Activated CD8-positive, alpha-beta memory T cell treated with anti-CD3 and anti-CD28 coated beads, Interleukin-2, amount 50 U/mL, for 48 hours (primary cell): ENCODE results near the gene OGFOD1.
A peak's percentile ranks its signal among the peaks of the same experiment; 100 is the strongest.

Experiments used
- DNase-seq: peaks from one replicate; pipeline ENCODE4 v3.0.0-alpha.2; 2020

OGFOD1 gene

DNA sequence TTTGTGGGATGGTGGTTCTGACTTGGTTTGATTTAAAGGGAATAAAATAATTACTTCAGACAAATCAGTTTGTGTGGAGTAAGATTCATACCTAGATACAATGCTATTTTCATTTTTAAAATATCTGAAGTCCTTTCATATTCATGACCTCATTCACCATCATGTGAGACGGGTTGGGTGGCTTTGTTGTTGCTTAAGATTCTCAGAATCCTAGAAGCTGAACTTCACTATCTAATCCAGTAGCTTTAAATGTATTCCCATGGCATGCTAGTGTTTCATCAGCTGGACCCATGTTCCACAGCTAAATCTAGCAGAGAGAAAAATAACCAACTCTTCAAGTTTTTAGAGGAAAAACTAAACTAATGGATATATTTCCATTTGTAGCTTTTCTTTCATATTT is 23.3 kb upstream of the OGFOD1 start:
- no peak for DNase-seq

DNA sequence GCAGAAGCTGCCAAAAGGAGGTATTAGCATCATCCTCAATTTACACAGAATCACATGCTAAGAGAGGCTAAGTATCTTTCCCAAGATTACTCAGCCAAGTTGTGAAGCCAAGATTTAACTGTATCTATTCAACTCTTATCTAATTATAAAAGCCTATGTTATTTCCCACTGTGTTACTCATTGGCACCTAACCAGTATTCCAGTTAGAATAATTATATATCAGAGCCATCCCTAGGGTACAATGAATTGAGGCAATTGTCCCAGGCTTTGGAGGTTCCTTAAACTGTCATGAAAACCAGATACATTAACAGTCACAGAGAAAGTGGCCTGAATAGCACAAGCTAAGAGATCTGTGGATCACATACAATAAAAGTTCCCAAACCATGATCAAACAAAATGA is 15.1 kb upstream of the OGFOD1 start:
- DNase-seq: no peak

DNA sequence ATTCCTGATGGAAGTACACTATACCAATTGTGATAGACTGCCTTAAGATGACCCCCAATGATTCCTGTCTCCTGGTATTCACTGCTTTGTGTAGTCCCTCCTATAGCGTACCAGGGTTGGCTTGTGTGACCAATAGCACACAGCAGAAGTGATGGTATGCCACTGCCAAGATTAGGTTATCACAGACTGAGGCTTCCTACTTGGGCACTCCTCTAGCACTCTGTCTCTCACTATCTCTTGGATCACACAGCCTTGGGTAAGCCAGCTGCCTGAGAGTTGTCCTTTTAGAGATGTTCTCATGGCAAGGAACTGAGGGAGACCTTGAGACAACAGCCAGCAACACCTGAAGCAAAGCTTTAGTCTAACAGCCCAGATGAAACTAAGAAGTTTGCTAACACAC is 13.3 kb upstream of the OGFOD1 start:
- DNase-seq: no peak

DNA sequence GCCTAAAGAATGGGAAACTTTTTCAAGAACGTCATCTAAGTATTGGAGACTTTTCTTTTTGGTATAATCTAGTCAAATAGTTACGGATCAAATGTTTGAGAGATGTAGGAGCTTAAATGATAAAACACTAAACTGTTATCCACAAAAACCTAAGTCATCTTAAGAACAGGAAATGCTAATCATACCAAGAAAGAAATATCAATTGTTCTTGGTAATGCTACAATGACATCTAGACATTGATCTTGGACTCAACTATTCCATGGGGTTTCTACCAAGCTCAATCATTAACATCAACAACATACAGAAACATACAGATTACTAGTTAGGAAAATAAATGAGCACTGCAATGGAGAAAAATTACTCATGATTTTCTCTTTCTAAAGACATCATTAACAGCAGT is 4.1 kb upstream of the OGFOD1 start:
- no peak for DNase-seq

DNA sequence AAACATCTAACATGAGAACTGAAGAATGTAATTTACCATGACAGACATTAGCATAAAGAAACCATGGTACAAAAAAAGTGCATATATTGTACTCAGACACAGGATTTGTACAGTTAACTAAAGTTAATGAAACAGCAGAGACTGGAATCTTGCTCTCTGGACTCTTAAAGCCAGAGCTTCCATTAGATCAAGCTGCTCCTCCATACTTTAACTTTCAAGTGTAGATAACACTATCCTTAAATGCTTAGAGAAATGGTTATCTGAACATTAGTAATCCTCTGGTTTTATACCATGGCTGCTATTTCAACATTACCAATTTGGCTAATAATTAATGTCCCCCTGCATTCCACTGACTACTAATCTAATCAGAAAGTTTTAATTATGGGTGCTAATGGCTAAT is 3.3 kb upstream of the OGFOD1 start:
- no peak for DNase-seq

DNA sequence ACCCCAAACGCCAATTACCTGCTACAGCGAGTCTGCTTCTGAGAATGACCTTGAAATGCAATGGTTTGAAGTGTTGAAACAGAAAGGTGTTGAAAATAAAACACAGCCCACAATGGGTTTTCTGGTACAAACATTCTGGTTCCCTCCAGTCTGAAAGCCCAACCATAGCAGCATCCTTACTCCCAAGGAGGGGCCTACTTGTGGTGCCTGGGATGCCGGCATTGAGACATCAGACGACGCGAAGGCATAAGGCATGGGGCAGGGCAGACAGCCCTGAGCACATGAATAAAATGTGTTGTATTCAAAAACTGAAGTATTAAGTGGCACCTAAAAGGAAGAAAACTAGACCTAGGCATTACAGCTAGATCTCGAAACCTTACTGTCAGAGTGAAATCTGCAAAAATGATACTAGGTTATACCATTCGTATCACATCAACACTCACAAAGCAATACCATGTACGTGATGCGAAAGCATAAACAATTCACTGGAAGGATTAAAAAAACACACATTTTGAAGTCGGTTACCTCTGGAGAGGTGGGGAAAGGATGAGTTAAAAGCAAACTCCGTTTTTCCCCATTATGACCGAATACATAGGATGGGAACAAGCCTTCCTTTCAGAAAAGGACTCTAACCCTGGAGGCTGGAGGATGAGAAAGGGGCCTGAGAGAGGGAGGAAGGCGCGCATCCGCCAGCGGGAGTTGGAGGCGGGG is 924 bp upstream of the OGFOD1 start:
- no peak for DNase-seq

DNA sequence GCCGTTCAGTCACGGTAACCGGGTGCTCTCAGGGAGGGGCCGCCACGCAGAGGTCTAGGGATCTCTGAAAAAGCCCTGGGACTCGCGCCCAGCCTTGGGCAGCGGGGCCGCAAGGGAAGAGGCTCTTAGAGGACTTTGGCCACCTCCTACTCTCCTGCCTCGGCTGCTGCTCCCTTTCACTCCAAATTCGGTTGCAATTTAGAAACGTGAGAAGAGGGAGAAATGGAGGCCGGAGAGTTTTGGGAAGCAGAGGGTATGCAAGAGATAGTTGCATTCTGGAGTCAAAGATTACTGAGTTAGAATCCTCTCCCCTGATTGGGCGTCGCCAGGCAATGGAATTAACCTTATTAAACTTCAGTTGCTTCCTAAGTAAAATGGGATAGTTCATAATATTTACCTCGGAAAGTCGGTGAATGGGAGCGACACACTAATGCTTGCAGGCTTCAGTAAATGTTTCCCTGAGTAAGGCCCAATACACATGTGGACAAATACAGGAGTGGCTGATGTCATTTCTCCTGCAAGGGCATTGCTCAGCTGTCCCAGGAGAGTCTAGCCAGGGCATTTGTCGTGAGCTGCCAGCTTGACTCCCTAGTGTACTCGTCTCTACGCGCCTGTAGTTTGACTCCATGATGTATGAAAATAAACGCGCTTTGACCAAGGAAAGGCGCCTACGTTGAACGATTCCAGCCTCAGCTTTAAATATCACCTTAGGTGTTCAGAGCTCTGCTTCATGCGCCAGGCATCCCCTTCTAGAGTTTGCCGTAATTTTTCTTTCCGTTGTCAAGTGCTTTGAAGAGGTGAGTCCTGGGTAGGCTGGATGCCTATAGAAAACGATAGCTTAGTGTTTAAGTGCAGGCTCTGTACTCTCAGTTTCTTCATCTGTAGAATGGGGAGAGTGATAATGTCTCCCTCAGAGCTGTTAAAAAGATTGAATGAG is 667 bp downstream of the OGFOD1 start:
- DNase-seq: peak; percentile 53

DNA sequence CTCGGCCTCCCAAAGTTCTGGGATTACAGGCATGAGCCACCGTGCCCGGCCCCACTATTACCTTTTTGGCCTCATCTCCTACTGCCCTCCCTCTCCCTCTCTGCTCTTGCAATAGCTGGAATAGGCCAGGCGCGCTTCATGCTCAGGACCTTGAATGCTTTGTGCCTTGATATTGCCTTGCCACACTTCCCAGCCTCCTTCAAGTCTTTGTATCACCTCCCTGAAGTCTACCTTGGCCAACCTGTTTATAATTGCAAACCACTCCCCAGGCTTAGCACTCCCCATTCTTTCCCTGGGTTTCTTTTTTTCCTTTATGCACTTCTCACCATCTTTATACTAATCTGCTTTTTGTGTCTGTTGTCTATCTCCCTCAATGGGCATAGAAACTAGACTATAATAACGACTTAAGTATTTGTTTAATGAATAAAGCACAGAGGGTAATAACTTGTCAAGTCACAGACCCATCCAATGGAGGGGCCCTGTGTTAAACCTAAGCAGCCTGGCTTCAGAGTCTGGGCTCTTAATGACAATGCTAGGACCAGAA is 6.6 kb downstream of the OGFOD1 start:
- no peak for DNase-seq

DNA sequence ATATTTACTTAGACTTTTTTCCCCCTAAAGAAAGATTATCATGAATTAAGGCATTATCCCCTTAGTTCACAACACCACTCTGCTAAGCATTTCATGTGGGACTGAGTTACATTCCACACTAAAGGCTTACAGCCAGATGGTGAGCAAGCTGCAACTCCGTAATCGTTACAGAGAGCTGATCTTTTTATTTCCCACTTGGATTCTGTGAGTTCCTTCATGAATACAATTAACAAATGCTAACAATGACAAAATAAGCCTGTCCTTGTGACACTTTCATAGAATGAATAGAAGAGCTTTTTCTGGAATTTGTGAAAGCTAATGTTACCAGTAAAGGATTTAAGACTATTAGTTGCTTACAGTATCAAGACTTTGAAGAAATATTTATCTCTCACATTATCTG is 8.7 kb downstream of the OGFOD1 start:
- DNase-seq: no peak

DNA sequence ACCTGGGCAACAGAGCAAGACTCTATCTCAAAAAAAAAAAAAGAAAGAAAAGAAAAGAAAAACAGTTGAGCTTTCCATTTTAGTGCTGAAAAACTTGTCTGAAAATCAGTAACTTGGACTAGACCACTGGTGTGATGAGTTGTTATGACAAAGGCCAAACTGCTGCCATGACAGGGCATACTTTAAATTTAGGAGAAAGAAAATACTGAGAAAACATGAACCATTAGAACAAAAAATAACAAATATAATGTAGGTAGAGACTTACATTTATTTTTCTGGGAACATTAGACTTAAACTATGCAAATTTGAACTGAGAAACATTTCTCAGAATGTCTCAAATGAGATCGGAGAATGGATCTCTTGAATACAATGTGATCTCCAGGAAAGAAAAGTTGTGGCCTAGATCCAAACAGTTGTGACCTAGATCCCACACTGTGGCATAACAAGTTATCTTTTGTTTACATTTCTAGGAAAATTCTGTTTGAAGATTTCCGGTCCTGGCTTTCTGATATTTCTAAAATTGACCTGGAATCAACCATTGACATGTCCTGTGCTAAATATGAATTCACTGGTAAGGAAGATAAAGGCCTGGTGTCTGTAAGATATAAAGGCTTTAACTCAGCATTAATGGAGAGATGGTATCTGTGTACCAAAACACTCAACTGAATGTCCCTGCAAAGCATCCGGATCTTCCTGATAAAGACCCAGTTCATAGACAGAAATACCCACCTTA is 10.9 kb downstream of the OGFOD1 start:
- no peak for DNase-seq

DNA sequence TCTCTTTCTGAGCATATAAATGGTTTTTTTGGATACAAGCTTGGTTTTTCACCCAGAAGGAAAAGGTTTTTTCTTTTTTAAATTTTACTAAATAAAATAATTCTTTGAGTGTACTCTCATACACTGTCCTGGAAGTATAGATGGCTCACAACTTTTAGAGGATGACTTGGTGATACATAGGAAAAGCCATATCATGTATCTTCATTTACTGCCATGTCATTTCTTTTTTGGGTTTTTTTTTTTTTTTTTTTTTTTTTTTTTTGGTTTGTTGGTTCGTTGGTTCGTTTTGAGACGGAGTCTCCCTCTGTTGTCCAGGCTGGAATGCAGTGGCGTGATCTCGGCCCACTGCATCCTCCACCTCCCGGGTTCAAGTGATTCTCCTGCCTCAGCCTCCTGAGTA is 11.8 kb downstream of the OGFOD1 start:
- DNase-seq: no peak

DNA sequence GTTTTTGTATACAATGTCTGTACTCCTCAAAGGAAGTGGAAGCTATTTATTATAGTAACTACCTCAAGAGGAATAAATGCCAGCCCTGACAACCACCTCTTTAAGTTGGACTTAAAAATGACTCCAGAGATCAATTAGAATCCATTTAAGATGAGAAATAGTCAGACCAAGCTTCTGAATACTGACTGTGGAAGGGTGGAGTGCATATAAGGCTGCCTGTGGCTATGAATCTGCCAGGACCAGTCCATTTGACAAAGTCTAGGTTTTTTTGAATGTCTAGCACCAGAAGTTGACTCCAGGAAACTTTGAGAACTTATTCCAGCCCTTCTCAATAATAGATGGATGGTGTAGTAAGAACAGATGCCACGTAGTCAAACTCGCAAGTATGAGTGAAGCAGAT is 15.0 kb downstream of the OGFOD1 start:
- no peak for DNase-seq

DNA sequence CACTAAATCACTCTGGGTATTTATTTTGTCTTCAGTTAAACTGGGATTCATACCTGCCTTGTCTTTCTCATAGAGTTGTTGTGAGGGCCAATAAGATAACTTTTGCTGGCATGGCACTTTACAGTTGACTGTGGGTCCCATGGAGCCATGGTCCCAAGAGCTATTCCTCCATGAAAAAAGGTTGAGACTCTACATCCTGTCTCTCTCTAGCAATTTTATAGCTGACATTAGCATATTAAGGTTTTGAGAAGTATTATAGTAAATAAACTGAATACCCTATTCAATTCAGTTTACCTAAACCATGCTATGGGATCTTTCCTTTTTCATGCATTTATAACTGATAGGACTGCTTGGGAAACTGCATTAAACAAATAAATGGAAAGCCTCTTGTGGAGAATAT is 17.4 kb downstream of the OGFOD1 start:
- no peak for DNase-seq

DNA sequence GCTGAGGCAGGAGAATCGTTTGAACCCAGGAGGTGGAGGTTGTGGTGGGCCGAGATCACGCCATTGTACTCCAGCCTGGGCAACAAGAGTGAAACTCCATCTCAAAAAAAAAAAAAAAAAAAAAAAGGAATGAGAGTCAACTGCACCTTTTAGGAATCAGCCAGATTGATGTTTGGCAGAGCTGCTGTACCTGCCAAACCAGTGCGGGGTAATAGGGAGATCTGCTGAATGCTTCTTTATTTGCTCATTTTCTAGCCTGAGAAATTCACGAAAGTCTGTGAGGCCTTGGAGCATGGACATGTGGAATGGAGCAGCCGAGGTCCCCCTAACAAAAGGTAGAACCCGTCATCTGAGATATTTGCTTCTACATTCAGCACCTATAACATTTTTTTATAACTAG is 18.4 kb downstream of the OGFOD1 start:
- DNase-seq: no peak

DNA sequence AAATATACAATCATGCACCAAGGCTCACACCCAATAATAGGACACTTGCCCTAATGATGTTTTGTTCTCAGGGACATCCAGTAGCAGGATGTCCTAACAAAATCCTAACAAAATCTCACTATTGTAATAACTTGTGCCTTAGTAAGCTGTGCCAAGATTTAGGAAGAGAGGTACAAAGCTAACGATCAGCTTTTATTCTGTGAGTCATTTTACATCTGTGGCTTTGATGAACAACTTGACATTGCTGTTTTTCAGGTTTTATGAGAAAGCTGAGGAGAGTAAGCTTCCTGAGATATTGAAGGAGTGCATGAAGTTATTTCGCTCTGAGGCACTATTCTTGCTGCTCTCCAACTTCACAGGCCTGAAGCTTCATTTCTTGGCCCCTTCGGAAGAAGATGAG is 18.9 kb downstream of the OGFOD1 start:
- DNase-seq: no peak

DNA sequence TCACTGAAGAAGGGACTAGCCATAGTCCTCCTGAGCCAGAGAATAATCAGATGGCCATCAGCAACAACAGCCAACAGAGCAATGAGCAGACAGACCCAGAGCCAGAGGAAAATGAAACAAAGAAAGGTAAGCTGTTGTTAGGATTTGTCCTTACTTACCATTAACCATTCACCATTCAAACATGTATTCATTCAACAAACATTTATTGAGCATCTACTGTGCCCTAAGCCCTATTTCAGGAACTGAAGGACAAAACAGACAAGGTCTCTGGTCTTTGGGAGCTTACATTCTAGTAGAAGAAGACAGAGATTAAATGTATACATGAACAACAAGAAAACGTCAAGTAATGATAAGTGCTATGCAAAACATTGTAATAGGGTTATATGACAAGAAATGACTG is 19.3 kb downstream of the OGFOD1 start:
- DNase-seq: no peak

DNA sequence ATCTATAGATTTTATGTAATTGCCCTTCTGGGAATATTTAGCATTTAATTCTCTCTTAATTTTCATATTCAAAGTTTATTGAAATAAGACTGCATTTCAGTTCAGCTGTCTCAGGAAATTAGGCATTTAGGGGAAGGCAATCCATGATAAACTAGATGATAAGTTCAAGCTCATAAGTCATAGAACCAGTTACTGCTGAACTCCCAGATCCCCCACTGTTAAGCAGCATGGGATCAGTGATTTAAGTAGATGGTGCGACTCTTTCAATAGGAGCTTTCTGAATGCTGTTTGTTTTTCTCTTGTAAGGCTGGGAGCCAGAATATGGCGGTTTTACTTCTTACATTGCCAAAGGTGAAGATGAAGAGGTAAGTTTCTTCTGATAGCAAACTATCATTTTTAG is 23.8 kb downstream of the OGFOD1 start:
- DNase-seq: no peak

DNA sequence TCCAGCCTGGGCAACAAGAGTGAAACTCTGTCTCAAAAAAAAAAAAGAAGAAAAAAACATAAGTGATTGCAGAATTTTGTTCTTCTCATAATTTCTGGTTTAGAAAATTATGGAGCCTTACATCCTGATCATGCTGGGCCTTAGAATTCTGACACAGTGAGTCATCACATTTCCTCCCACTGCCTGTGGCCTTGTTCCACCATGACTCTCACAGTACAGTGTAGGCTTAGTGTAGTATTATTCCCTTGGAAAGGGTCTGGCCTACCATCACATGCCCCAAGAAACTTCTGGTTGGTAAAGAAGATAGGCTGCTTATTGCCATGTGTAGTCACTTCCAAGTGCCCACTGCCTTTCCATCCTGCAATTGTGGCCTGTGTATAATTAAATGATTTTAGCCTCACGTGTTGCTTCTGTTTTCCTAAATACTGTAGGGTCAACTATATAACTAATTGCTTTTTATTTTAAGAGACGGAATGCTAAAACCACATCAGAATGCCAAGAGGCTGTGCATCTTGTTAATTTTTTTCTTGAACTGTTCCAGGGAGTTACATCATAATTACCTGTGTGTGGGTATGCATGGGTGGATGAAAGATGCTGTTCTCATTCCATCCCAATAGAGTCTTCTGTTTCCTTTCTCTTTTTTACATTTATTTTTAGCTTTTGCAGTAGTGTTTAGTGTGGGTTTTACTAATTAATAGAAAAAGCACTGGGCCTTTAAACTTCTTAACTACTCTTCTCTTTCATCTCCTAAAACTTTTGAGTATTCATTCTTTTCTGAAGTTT is 25.9 kb downstream of the OGFOD1 start:
- DNase-seq: no peak

DNA sequence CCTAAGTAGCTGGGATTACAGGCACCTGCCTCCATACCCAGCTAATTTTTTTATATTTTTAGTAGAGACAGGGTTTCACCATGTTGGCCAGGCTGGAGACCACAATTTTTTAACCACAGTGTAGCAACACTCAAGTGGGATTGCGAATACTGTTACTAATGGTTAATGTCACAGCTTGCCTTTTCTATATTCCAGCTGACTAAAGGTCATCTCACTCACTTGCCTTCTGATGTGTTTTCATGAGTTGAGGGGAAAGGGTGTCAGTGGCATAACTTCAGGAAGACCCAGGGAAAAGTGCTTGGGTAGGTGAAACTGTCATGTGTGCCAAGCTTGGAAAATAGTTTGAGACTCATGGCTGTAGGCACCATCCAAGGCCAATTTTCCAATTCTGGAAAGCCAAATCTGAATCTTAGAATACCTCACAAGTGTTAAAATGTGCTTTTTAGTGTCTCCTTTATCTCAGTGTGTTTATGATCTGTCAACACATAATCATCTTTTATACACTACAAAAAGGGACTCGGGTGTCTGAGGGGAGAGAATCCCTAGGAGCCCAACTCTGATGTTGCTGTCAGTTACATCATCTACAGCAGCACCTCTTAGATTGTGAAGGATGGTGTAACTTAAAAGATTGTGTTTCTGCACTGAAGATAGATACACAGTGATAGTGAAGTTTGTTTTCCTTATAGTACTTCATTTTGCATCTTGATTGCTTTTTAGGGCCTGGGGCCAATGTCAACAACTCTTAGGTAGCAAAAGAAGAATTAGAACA is 27.1 kb downstream of the OGFOD1 start:
- no peak for DNase-seq

DNA sequence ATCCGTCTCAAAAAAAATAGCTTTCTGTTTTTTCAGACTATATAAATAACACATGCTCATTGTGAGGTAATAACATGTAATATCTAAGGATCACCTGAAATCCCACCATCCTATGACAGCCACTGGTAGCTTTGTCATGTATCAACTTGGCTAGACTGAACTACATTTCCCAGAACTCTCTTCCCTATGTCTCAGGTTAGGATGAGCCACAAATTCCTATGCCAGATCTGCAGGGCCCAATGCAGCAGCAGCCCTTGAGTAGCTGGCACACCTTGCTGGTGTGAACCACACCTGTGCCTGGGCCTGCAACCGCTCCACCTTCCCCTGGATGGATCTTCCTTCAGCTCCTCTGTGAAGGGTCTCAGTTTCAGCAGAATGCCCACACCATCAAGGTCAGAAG is 28.1 kb downstream of the OGFOD1 start:
- no peak for DNase-seq

DNA sequence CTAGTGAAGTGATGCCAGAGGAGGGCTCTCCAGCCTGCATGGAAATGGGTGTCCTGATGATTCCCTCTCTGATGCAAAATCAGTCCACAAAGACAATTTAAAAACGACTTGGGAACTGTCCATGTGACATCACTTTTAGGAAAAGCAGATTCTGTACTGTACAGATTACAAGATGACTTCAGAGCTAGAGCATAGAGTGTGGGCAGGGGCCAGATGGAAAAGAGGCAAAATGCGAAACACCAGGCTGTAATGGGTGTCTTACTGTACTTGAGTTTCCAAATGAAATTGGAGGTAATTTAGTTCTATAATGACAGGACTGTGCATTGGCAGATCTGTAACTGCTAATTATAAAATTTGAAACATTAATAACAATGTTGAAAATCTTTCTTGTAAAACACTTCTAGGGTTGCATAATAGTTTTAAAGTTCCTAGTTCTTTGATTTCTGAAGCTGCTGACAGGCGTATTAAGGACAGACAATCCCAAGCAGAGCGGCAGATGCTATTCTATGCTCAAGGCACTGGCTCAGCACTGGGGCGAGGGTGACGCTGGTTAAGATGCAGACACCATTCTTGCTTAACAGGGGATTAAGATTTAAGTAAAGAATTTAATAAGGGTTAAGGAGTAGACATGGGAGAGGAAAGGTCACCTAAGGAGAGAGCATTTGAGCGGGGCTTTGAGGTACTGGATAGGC is 29.6 kb downstream of the OGFOD1 start:
- no peak for DNase-seq
